HEK293T (cell line): ENCODE measurements around the gene UBAP1L.
"Not testable (repeated sequence)": the region's sequence is repeated elsewhere in the genome, so short reads cannot be mapped to it uniquely, and the experiment has no call there.

Source experiments
- CTCF ChIA-PET: fragments of 350-600 bp; formaldehyde crosslinking; extraction: SDS; loops from one replicate; lab custom pipeline; 2021; ENCODE audit warnings: antibody characterized with exemption, inconsistent platforms; lab: Yijun Ruan, JAX
- POLR2A ChIA-PET: fragments of 350-600 bp; formaldehyde crosslinking; extraction: SDS; loops from one replicate; lab custom pipeline; 2020; ENCODE audit warnings: antibody characterized with exemption, inconsistent platforms; lab: Yijun Ruan, JAX
- DNase-seq: peaks from one replicate; pipeline ENCODE4 v3.0.0; 2012; ENCODE audit warnings: mixed read lengths; ENCODE audit errors: extremely low spot score
- ARNT ChIP-seq: fragments of 450-650 bp; IDR thresholded peaks from 2 replicates; pipeline ENCODE4 v1.6.1; 2017; ENCODE audit warnings: mild to moderate bottlenecking
- BHLHE40 ChIP-seq: fragments of 450-650 bp; IDR thresholded peaks from 2 replicates; pipeline ENCODE4 v1.6.1; 2016; ENCODE audit warnings: mild to moderate bottlenecking, moderate library complexity, borderline replicate concordance
- CTBP1 ChIP-seq: fragments of 450-650 bp; IDR thresholded peaks from 2 replicates; pipeline ENCODE4 v1.6.1; 2016; ENCODE audit warnings: borderline replicate concordance
- ELF4 ChIP-seq: fragments of 450-650 bp; IDR thresholded peaks from 2 replicates; pipeline ENCODE4 v1.6.1; 2017; ENCODE audit warnings: antibody characterized with exemption
- FOXA1 ChIP-seq: fragments of 450-650 bp; IDR thresholded peaks from 2 replicates; pipeline ENCODE4 v1.6.1; 2016; ENCODE audit warnings: mild to moderate bottlenecking
- FOXK2 ChIP-seq: fragments of 450-650 bp; IDR thresholded peaks from 2 replicates; pipeline ENCODE4 v1.6.1; 2016; ENCODE audit warnings: mild to moderate bottlenecking
- FOXM1 ChIP-seq: fragments of 450-650 bp; IDR thresholded peaks from 2 replicates; pipeline ENCODE4 v1.6.1; 2017; ENCODE audit warnings: mild to moderate bottlenecking, borderline replicate concordance
- HDGF ChIP-seq: fragments of 450-650 bp; IDR thresholded peaks from 2 replicates; pipeline ENCODE4 v1.6.1; 2017; ENCODE audit warnings: antibody characterized with exemption, borderline replicate concordance
- L3MBTL2 ChIP-seq: fragments of 450-650 bp; conservative IDR thresholded peaks from 2 replicates; pipeline ENCODE4 v1.6.1; 2016; ENCODE audit warnings: mild to moderate bottlenecking
- LEF1 ChIP-seq: fragments of 450-650 bp; IDR thresholded peaks from 2 replicates; pipeline ENCODE4 v1.6.1; 2017; ENCODE audit warnings: mild to moderate bottlenecking, borderline replicate concordance
- NFRKB ChIP-seq: fragments of 450-650 bp; IDR thresholded peaks from 2 replicates; pipeline ENCODE4 v1.6.1; 2016; ENCODE audit warnings: mild to moderate bottlenecking, moderate library complexity
- PKNOX1 ChIP-seq: fragments of 450-650 bp; IDR thresholded peaks from 2 replicates; pipeline ENCODE4 v1.6.1; 2016
- SP1 ChIP-seq: fragments of 450-650 bp; IDR thresholded peaks from 2 replicates; pipeline ENCODE4 v1.6.1; 2017
- SUZ12 ChIP-seq: fragments of 450-650 bp; IDR thresholded peaks from 2 replicates; pipeline ENCODE4 v1.6.1; 2016; ENCODE audit warnings: mild to moderate bottlenecking
- TARDBP ChIP-seq: fragments of 450-650 bp; IDR thresholded peaks from 2 replicates; pipeline ENCODE4 v1.6.1; 2016
- ZNF384 ChIP-seq: fragments of 450-650 bp; IDR thresholded peaks from 2 replicates; pipeline ENCODE4 v1.6.1; 2016

Gene UBAP1L

GRCh38 chr15:65115086-65115485 lies at the start of gene UBAP1L:
Gene UBAP1L, minus strand, starts transcription at chr15:65115200. Its CDS starts 8,985 bp downstream, at chr15:65106215.
- ChIA-PET POLR2A (no interaction called here), CTCF (interaction anchor here (2.3 kb wide), 1 partner anchor 13 kb away, joined by 10 read pairs; no protein-coding TSS in a partner anchor)

GRCh38 chr15:65164139-65164538 lies 49.1 kb upstream of the UBAP1L start:
- CTCF ChIA-PET = no interaction called here
- no peak for DNase-seq
- TF ChIP-seq ZNF384 = no peak
- TF ChIP-seq HDGF = no peak
- POLR2A ChIA-PET = no interaction called here

More at GRCh38 chr15:65115086-65115485, at the start of gene UBAP1L:
- DNase-seq = no peak
- TF ChIP-seq FOXA1 (no peak), SP1 (no peak), FOXK2 (no peak), BHLHE40 (no peak), ELF4 (no peak), NFRKB (no peak), ARNT (no peak), FOXM1 (no peak)

GRCh38 chr15:65163041-65163440 lies 48.0 kb upstream of the UBAP1L start:
- ChIA-PET CTCF (no interaction called here), POLR2A (no interaction called here)
- DNase-seq = no peak
- TF ChIP-seq SUZ12 (no peak), ARNT (no peak), FOXM1 (no peak), TARDBP (no peak)

GRCh38 chr15:65156692-65157091 lies 41.7 kb upstream of the UBAP1L start:
- no peak for DNase-seq
- ChIA-PET CTCF (no interaction called here), POLR2A (no interaction called here)
- TF ChIP-seq SP1 = no peak
- TF ChIP-seq TARDBP = no peak
- no peak for TF ChIP-seq CTBP1
- no peak for TF ChIP-seq ARNT
- TF ChIP-seq FOXA1 = no peak
- TF ChIP-seq LEF1 = no peak
- TF ChIP-seq PKNOX1 = no peak
- no peak for TF ChIP-seq ZNF384
- TF ChIP-seq ELF4 = no peak
- no peak for TF ChIP-seq FOXK2
- TF ChIP-seq HDGF = no peak
- no peak for TF ChIP-seq NFRKB
- no peak for TF ChIP-seq L3MBTL2
- no peak for TF ChIP-seq BHLHE40
- TF ChIP-seq SUZ12 = no peak
- no peak for TF ChIP-seq FOXM1

GRCh38 chr15:65154720-65155119 lies 39.7 kb upstream of the UBAP1L start:
- TF ChIP-seq PKNOX1 = no peak
- no peak for TF ChIP-seq NFRKB
- TF ChIP-seq FOXM1 = no peak
- no peak for TF ChIP-seq ELF4
- TF ChIP-seq SUZ12 = no peak
- TF ChIP-seq BHLHE40 = no peak
- no peak for TF ChIP-seq ZNF384
- no peak for TF ChIP-seq TARDBP
- TF ChIP-seq HDGF = no peak
- TF ChIP-seq ARNT = no peak
- no peak for TF ChIP-seq L3MBTL2
- TF ChIP-seq FOXK2 = no peak
- no peak for TF ChIP-seq CTBP1
- no peak for TF ChIP-seq SP1
- no peak for TF ChIP-seq FOXA1
- no peak for TF ChIP-seq LEF1
- POLR2A ChIA-PET = no interaction called here
- no peak for DNase-seq
- CTCF ChIA-PET = no interaction called here

- DNase-seq = no peak
- ChIA-PET CTCF (no interaction called here), POLR2A (no interaction called here)
- TF ChIP-seq BHLHE40 (no peak), ARNT (no peak), CTBP1 (no peak), TARDBP (no peak), FOXA1 (no peak), SUZ12 (no peak), ZNF384 (no peak), HDGF (no peak), NFRKB (no peak), SP1 (no peak), LEF1 (no peak), L3MBTL2 (no peak), FOXK2 (no peak), FOXM1 (no peak), ELF4 (no peak), PKNOX1 (no peak)
These were observed 32.9 kb upstream of the UBAP1L start for GRCh38 chr15:65147902-65148301.

GRCh38 chr15:65146438-65146837 lies 31.4 kb upstream of the UBAP1L start:
- POLR2A ChIA-PET = no interaction called here
- TF ChIP-seq CTBP1 = no peak
- CTCF ChIA-PET = no interaction called here
- no peak for DNase-seq

GRCh38 chr15:65138631-65139030 lies 23.6 kb upstream of the UBAP1L start:
- CTCF ChIA-PET, POLR2A ChIA-PET, DNase-seq: not testable (repeated sequence)

GRCh38 chr15:65137893-65138292 lies 22.9 kb upstream of the UBAP1L start:
- DNase-seq, POLR2A ChIA-PET, CTCF ChIA-PET: not testable (repeated sequence)

GRCh38 chr15:65137089-65137488 lies 22.1 kb upstream of the UBAP1L start:
- POLR2A ChIA-PET = not testable (repeated sequence)

More at GRCh38 chr15:65137089-65137488, 22.1 kb upstream of the UBAP1L start:
- CTCF ChIA-PET, DNase-seq: not testable (repeated sequence)
